Activated CD8-positive, alpha-beta T cell treated with anti-CD3 and anti-CD28 coated beads for 36 hours (primary cell): ENCODE results near the gene OR2F1. TPM values are rescaled to one million over a fixed set of nuclear protein-coding genes. Genes with fewer than 3 reads are reported as not detected.

Experiments used
- ATAC-seq: fragments of 200-7000 bp; cut with Tn5 transposase; one replicate; pipeline ENCODE4 v1.10.0; 2021; ENCODE audit warnings: mild to moderate bottlenecking, moderate library complexity
- CTCF ChIA-PET: fragments of 350-600 bp; sonication (Branson Sonifier 250); formaldehyde crosslinking; loops from one replicate; lab custom pipeline; 2021; ENCODE audit warnings: antibody characterized with exemption; lab: Charles Lee
- POLR2A ChIA-PET: fragments of 350-600 bp; sonication (Branson Sonifier 250); formaldehyde crosslinking; loops from one replicate; lab custom pipeline; 2021; ENCODE audit warnings: antibody characterized with exemption; lab: Charles Lee
- DNase-seq: peaks from one replicate; pipeline ENCODE4 v3.0.0-alpha.2; 2020
- H3K27ac Mint-ChIP-seq: one replicate; pipeline ENCODE4 v1.8.0; 2021; ENCODE audit warnings: mild to moderate bottlenecking, mixed read lengths
- H3K27me3 Mint-ChIP-seq: one replicate; pipeline ENCODE4 v1.8.0; 2021; ENCODE audit warnings: mixed read lengths
- H3K36me3 Mint-ChIP-seq: one replicate; pipeline ENCODE4 v1.8.0; 2021; ENCODE audit warnings: low read depth, mixed read lengths
- H3K4me1 Mint-ChIP-seq: one replicate; pipeline ENCODE4 v1.8.0; 2021; ENCODE audit warnings: low read depth, mixed read lengths
- H3K4me3 Mint-ChIP-seq: one replicate; pipeline ENCODE4 v1.8.0; 2021; ENCODE audit warnings: mild to moderate bottlenecking, moderate library complexity, mixed read lengths
- H3K9me3 Mint-ChIP-seq: one replicate; pipeline ENCODE4 v1.8.0; 2021; ENCODE audit warnings: mixed read lengths
- intact Hi-C: fragments of 100-400 bp; cut with micrococcal nuclease; formaldehyde crosslinking; loops from one replicate; pipeline ENCODE4 v1.10.0; 2022
- total RNA-seq, 2 experiments: library from RNA; stranded (reverse); gene quantifications; one replicate each; pipeline ENCODE4 v1.2.3, GENCODE V29; 2021
- TF ChIP-seq, protein P1 (sequence below): fragments of 200-600 bp; IDR thresholded peaks from one replicate; pipeline ENCODE4 v1.8.0; 2022; ENCODE audit warnings: antibody characterized with exemption, mild to moderate bottlenecking

The OR2F1 gene
- total RNA-seq, 2 experiments from 2014 or later = not detected

DNA sequence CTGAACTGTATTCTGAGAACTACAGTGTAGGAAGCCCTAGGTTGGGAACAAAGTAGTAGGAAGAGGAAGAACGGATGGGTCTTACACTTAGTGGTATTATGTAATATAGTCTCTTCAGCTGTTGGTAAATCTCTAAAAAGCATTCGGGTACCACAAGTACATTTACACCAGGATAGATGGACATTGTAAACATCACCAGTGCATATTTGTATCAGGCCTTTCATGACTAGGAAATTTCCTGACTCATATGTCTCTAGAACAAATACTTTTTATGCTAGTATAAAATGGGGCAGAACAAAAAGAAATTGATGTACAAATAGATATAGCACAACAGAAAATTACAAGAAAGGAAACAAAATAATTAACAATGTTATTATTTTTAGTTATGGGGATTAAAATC is 23.9 kb downstream of the OR2F1 start:
- CTCF ChIA-PET = no interaction called here

DNA sequence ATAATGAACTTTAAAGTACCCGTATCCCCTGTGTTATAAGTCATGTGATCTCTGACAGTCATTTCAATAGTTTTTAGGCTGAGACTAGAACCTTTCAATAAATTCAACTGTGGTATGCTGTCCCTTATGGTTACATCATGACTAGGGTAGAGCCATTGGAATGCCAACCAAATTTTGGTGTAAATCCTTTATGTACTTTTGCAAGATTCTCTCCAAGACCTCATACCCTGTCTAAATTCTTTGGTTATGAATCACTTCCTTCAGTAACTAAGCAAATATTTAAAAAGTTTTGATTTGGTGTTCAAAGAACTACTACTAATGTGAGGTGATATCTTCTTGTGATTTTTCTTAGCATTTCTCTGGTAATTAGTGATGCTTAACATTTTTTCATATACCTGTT is 24.7 kb downstream of the OR2F1 start:
- DNase-seq (no peak), ATAC-seq (no peak)
- Mint-ChIP-seq H3K9me3 (no peaks in the 10 kb centered on the region), H3K4me3 (no peak overlapping the region), H3K4me1 (no peaks in the 10 kb centered on the region), H3K36me3 (no peaks in the 10 kb centered on the region), H3K27ac (no peak overlapping the region), H3K27me3 (peaks cover 1% of the 10 kb centered on the region)
- ChIA-PET POLR2A (no interaction called here), CTCF (no interaction called here)
- intact Hi-C loops = no loop called here
- TF ChIP-seq, protein P1, sequence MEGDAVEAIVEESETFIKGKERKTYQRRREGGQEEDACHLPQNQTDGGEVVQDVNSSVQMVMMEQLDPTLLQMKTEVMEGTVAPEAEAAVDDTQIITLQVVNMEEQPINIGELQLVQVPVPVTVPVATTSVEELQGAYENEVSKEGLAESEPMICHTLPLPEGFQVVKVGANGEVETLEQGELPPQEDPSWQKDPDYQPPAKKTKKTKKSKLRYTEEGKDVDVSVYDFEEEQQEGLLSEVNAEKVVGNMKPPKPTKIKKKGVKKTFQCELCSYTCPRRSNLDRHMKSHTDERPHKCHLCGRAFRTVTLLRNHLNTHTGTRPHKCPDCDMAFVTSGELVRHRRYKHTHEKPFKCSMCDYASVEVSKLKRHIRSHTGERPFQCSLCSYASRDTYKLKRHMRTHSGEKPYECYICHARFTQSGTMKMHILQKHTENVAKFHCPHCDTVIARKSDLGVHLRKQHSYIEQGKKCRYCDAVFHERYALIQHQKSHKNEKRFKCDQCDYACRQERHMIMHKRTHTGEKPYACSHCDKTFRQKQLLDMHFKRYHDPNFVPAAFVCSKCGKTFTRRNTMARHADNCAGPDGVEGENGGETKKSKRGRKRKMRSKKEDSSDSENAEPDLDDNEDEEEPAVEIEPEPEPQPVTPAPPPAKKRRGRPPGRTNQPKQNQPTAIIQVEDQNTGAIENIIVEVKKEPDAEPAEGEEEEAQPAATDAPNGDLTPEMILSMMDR = no peak

More for the DNA sequence above, 23.9 kb downstream of the OR2F1 start:
- ATAC-seq (no peak), DNase-seq (no peak)
- no peaks in the 10 kb centered on the region for H3K4me1 Mint-ChIP-seq
- POLR2A ChIA-PET = no interaction called here
- TF ChIP-seq, protein P1 = no peak
- no peaks in the 10 kb centered on the region for H3K36me3 Mint-ChIP-seq
- no peaks in the 10 kb centered on the region for H3K9me3 Mint-ChIP-seq
- intact Hi-C loops = no loop called here
- H3K27me3 Mint-ChIP-seq = peaks cover 1% of the 10 kb centered on the region
- H3K4me3 Mint-ChIP-seq = no peak overlapping the region
- H3K27ac Mint-ChIP-seq = no peak overlapping the region

DNA sequence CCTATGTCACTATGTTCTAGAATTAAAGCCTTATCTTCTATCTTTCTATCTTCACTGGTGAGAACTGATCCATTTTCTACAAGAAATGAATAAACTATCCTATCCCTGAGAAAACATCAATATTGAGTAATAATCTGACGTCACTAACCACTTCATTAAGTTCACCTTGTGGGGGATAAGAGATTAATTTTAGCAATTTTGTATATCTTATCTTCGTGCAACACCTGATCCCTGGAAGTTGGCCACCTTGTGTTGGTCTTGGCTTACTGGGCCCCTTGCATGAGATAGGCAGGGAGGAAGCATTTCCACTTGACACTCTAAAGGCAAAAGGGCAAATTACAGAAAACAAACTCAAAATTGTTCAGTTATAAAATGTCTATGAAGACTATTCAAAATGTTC is 25.4 kb downstream of the OR2F1 start:
- no peak overlapping the region for H3K4me3 Mint-ChIP-seq
- TF ChIP-seq, protein P1 = no peak
- POLR2A ChIA-PET = no interaction called here

DNA sequence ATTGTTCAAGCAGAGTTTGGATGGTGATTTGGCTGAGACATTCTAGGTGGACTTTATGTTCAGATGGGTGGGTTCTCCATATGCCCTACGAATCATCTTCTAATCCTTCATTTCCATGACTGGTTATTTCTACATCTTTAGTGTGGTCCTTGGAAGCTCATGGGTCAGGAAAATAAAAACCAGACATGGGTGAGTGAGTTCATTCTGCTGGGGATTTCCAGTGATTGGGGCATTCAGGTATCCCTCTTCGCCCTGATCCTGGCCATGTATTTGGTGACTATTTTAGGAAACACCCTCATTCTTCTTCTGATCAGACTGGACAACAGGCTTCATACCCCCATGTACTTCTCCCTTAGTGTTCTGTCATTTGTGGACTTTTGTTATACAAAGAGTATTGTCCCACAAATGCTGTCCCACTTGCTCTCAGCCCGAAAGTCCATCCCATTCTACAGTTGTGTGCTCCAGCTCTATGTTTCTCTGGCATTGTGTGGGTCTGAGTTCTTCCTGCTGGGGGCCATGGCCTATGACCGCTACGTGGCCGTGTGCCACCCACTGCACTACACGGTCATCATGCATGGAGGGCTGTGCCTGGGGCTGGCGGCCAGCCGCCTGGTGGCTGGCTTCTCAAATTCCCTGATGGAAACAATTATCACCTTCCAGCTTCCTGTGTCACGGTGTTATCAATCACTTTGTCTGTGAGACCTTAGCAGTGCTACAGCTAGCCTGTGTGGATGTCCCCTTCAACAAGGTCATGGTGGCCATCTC is 26.3 kb downstream of the OR2F1 start:
- no peak for ATAC-seq
- H3K27ac Mint-ChIP-seq = no peak overlapping the region
- H3K4me3 Mint-ChIP-seq = no peak overlapping the region
- TF ChIP-seq, protein P1 = no peak
- no peaks in the 10 kb centered on the region for H3K4me1 Mint-ChIP-seq
- CTCF ChIA-PET = no interaction called here
- POLR2A ChIA-PET = no interaction called here
- peaks cover 1% of the 10 kb centered on the region for H3K27me3 Mint-ChIP-seq
- no peak for DNase-seq
- H3K9me3 Mint-ChIP-seq = no peaks in the 10 kb centered on the region
- H3K36me3 Mint-ChIP-seq = no peaks in the 10 kb centered on the region
- intact Hi-C loops = no loop called here

More for the DNA sequence above, 25.4 kb downstream of the OR2F1 start:
- Mint-ChIP-seq H3K36me3 (no peaks in the 10 kb centered on the region), H3K9me3 (no peaks in the 10 kb centered on the region), H3K27ac (no peak overlapping the region), H3K27me3 (peaks cover 1% of the 10 kb centered on the region), H3K4me1 (no peaks in the 10 kb centered on the region)
- CTCF ChIA-PET = no interaction called here
- ATAC-seq (no peak), DNase-seq (no peak)
- intact Hi-C loops = no loop called here

DNA sequence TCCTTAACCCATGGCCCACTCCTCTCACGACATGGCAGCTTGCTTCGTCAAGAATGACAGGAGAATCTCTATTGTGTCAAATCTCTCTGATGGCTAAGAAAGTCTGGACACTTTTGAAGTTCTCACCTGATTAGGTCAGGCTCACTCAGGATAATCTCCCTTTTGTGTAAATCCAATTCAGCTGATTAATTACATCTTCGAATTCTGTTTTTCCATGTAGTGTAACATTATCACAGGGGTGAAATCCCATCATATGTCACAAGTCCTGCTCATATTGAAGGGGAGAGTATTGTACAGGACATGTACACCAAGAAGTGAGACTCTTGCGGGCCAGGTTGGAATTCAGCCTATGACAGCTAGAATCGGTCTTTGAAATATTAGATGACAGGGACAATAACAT is 29.3 kb downstream of the OR2F1 start:
- intact Hi-C loops = no loop called here
- TF ChIP-seq, protein P1 = no peak
- Mint-ChIP-seq H3K27ac (no peak overlapping the region), H3K36me3 (no peaks in the 10 kb centered on the region), H3K9me3 (no peaks in the 10 kb centered on the region), H3K4me3 (no peak overlapping the region), H3K4me1 (peaks cover 7% of the 10 kb centered on the region), H3K27me3 (peaks cover 1% of the 10 kb centered on the region)
- DNase-seq (no peak), ATAC-seq (no peak)
- ChIA-PET CTCF (no interaction called here), POLR2A (interaction anchor here (0.5 kb wide), 1 partner anchor 52 kb away, joined by 3 read pairs; no protein-coding TSS in a partner anchor)
